Measurements from ENCODE around the gene PAX2.

GRCh38 chr10:100776671-100777070 is 31.3 kb downstream of the PAX2 start:
- TF ChIP-seq EZH2phosphoT487 (IDR thresholded peaks at IDR 0.05; ENCODE audit: insufficient read depth, low read depth) (no peak), EZH2 (IDR thresholded peaks at IDR 0.05; ENCODE audit: insufficient read depth, poor library complexity, severe bottlenecking) (no peak)
